GM19467 (cell line): ENCODE measurements around the gene MTFMT.
"Not testable (repeated sequence)": the region's sequence is repeated elsewhere in the genome, so short reads cannot be mapped to it uniquely, and the experiment has no call there.

Experiments
- ATAC-seq: cut with Tn5 transposase; IDR thresholded peaks from one replicate; pipeline ENCODE4 v1.9.1; 2021; ENCODE audit warnings: mild to moderate bottlenecking, moderate library complexity; ENCODE audit not compliant: unreplicated experiment

Gene MTFMT

GRCh38 chr15:65040461-65040860 is 11.0 kb upstream of the MTFMT start:
- no peak for ATAC-seq

GRCh38 chr15:65038836-65039235 is 9.4 kb upstream of the MTFMT start:
- no peak for ATAC-seq

- ATAC-seq: no peak
These were observed 9.0 kb upstream of the MTFMT start for GRCh38 chr15:65038428-65038827.

GRCh38 chr15:65037309-65037708 is 7.9 kb upstream of the MTFMT start:
- ATAC-seq: no peak

- no peak for ATAC-seq
These were observed 5.3 kb upstream of the MTFMT start for GRCh38 chr15:65034719-65035118.

- ATAC-seq: no peak
These were observed 4.3 kb upstream of the MTFMT start for GRCh38 chr15:65033659-65034269.

- no peak for ATAC-seq
These were observed 3.5 kb upstream of the MTFMT start for GRCh38 chr15:65032801-65033537.

GRCh38 chr15:65029736-65030208 is 333 bp upstream of the MTFMT start:
- no peak for ATAC-seq

- ATAC-seq: no peak
These were observed 1.1 kb downstream of the MTFMT start for GRCh38 chr15:65028338-65028737.

GRCh38 chr15:65027593-65027992 is 1.8 kb downstream of the MTFMT start:
- no peak for ATAC-seq

GRCh38 chr15:65026756-65027155 is 2.7 kb downstream of the MTFMT start:
- no peak for ATAC-seq

- ATAC-seq: no peak
These were observed 8.0 kb downstream of the MTFMT start for GRCh38 chr15:65021488-65021887.

GRCh38 chr15:65020419-65020818 is 9.0 kb downstream of the MTFMT start:
- ATAC-seq: no peak

GRCh38 chr15:65011198-65011597 is 18.2 kb downstream of the MTFMT start:
- not testable (repeated sequence) for ATAC-seq

- ATAC-seq: no peak
These were observed 20.5 kb downstream of the MTFMT start for GRCh38 chr15:65008983-65009382.

- ATAC-seq: no peak
These were observed 22.6 kb downstream of the MTFMT start for GRCh38 chr15:65006876-65007275.

GRCh38 chr15:65004993-65005392 is 24.4 kb downstream of the MTFMT start:
- no peak for ATAC-seq

GRCh38 chr15:64997745-64998375 is 31.6 kb downstream of the MTFMT start:
- no peak for ATAC-seq

- no peak for ATAC-seq
These were observed 32.4 kb downstream of the MTFMT start for GRCh38 chr15:64997066-64997465.

- ATAC-seq: no peak
These were observed 36.1 kb downstream of the MTFMT start for GRCh38 chr15:64993290-64993689.

GRCh38 chr15:64991536-64992135 is 37.8 kb downstream of the MTFMT start:
- no peak for ATAC-seq

- no peak for ATAC-seq
These were observed 39.3 kb downstream of the MTFMT start for GRCh38 chr15:64990168-64990470.
